ENCODE results near the gene KIFBP. TPM values are rescaled to one million over a fixed set of nuclear protein-coding genes. Genes with fewer than 3 reads are reported as not detected.
"Not testable (repeated sequence)": the region's sequence is repeated elsewhere in the genome, so short reads cannot be mapped to it uniquely, and the experiment has no call there.

Gene KIFBP
- total and polyA plus RNA-seq, 12 donors, result 16.7 to 67.9 (median 51.6) TPM

- Histone ChIP-seq H3K9me3 (no peaks in the 10 kb centered on the region), H3K4me1 (peaks cover 0 to 7% (median 0%) of the 10 kb centered on the region in 9 donors), H3K27me3 (no peaks in the 10 kb centered on the region), H3K4me3 (no peak overlapping the region), H3K27ac (no peak overlapping the region), H3K36me3 (no peaks in the 10 kb centered on the region)
- intact Hi-C loops (cut with DNase I), result no loop called here
- TF ChIP-seq, protein P1, sequence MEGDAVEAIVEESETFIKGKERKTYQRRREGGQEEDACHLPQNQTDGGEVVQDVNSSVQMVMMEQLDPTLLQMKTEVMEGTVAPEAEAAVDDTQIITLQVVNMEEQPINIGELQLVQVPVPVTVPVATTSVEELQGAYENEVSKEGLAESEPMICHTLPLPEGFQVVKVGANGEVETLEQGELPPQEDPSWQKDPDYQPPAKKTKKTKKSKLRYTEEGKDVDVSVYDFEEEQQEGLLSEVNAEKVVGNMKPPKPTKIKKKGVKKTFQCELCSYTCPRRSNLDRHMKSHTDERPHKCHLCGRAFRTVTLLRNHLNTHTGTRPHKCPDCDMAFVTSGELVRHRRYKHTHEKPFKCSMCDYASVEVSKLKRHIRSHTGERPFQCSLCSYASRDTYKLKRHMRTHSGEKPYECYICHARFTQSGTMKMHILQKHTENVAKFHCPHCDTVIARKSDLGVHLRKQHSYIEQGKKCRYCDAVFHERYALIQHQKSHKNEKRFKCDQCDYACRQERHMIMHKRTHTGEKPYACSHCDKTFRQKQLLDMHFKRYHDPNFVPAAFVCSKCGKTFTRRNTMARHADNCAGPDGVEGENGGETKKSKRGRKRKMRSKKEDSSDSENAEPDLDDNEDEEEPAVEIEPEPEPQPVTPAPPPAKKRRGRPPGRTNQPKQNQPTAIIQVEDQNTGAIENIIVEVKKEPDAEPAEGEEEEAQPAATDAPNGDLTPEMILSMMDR (IDR thresholded peaks at IDR 0.05), result no peak
- no peak for ATAC-seq
- DNase-seq, result no peak
- 97 to 100% methylated on average over 1 of the region's 1 CpG for WGBS, 2 donors
Measured at GRCh38 chr10:69037489-69037888, 48.9 kb downstream of the KIFBP start.

DNA sequence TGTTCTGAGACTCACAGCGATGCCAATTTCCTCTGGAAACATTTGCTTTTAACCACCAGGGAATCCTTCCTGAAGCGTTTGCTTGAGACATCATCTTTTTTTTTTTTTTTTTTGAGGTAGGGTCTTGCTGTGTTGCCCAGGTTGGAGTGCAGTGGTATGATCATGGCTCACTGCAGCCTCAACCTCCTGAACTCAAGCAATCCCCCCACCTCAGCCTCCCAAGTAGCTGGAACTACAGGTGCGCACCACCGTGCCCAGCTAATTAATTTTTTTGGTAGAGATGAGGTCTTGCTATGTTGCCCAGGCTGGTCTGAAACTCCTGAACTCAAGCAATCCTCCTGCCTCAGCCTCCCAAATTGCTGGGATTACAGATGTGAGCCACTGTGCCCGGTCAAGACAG, 52.3 kb downstream of the KIFBP start:
- H3K4me1 ChIP-seq, result peaks cover 0 to 31% (median 0%) of the 10 kb centered on the region in 9 donors
- H3K36me3 ChIP-seq; intact Hi-C loops (cut with DNase I); H3K27me3 ChIP-seq; H3K9me3 ChIP-seq; ATAC-seq; DNase-seq; H3K4me3 ChIP-seq; H3K27ac ChIP-seq: not testable (repeated sequence)
- 69 to 70% methylated on average over 5 of the region's 5 CpGs for WGBS, 2 donors

- no peak overlapping the region for H3K4me3 ChIP-seq
- H3K27ac ChIP-seq, result no peak overlapping the region
- WGBS, 2 donors, result 72 to 88% methylated on average over 5 of the region's 5 CpGs
- H3K9me3 ChIP-seq, result no peaks in the 10 kb centered on the region
- intact Hi-C loops (cut with DNase I), result no loop called here
- TF ChIP-seq, protein P1 (IDR thresholded peaks at IDR 0.05), result no peak
- ATAC-seq, result no peak
- no peaks in the 10 kb centered on the region for H3K27me3 ChIP-seq
- peaks cover 0 to 46% (median 0%) of the 10 kb centered on the region in 9 donors for H3K4me1 ChIP-seq
- H3K36me3 ChIP-seq, result no peaks in the 10 kb centered on the region
- no peak for DNase-seq
Measured at GRCh38 chr10:69042417-69042816, 53.8 kb downstream of the KIFBP start.

GRCh38 chr10:69042838-69043237, 54.2 kb downstream of the KIFBP start:
- TF ChIP-seq, protein P1 (IDR thresholded peaks at IDR 0.05), result no peak
- Histone ChIP-seq H3K4me1 (peaks cover 0 to 51% (median 0%) of the 10 kb centered on the region in 9 donors), H3K27me3 (no peaks in the 10 kb centered on the region), H3K27ac (peak overlapping the region in 1 of 10 donors; percentile 94), H3K36me3 (no peaks in the 10 kb centered on the region), H3K9me3 (no peaks in the 10 kb centered on the region), H3K4me3 (no peak overlapping the region)
- intact Hi-C loops (cut with DNase I), result no loop called here
- WGBS, 2 donors, result 90 to 94% methylated on average over 6 of the region's 6 CpGs
- ATAC-seq, result no peak
- DNase-seq, result no peak

- TF ChIP-seq, protein P1 (IDR thresholded peaks at IDR 0.05), result no peak
- H3K9me3 ChIP-seq, result no peaks in the 10 kb centered on the region
- peak overlapping the region in 2 of 10 donors; percentile 75 to 94 for H3K27ac ChIP-seq
- DNase-seq (no peak), ATAC-seq (no peak)
- H3K4me1 ChIP-seq, result peaks cover 0 to 56% (median 0%) of the 10 kb centered on the region in 9 donors
- no peaks in the 10 kb centered on the region for H3K27me3 ChIP-seq
- WGBS, 2 donors, result 77 to 82% methylated on average over 10 of the region's 10 CpGs
- H3K4me3 ChIP-seq, result no peak overlapping the region
- H3K36me3 ChIP-seq, result no peaks in the 10 kb centered on the region
- intact Hi-C loops (cut with DNase I), result no loop called here
Measured at GRCh38 chr10:69043931-69044531, 55.4 kb downstream of the KIFBP start.
